H1 (cell line): Measurements from ENCODE around the gene KLK5. TPM values are rescaled to one million over a fixed set of nuclear protein-coding genes. Genes with fewer than 3 reads are reported as not detected.

Experiments
- CTCF ChIA-PET: fragments of 300-600 bp; sonication (Branson Sonifier 250); formaldehyde crosslinking; loops from one replicate; lab custom pipeline; 2021; ENCODE audit not compliant: partially characterized antibody; lab: Charles Lee
- POLR2A ChIA-PET: fragments of 300-600 bp; sonication (Branson Sonifier 250); formaldehyde crosslinking; loops from one replicate; lab custom pipeline; 2021; ENCODE audit warnings: inconsistent platforms; ENCODE audit not compliant: partially characterized antibody; lab: Charles Lee
- DNase-seq, 2 experiments: peaks; one replicate each; pipeline versions ENCODE4 v3.0.0 to v3.0.0-alpha.2; 2010 to 2022; ENCODE audit warnings: low spot score in 2 of 2, low read depth in 1 of 2, mixed read lengths in 1 of 2
- FAIRE-seq: peaks from 2 replicates; lab custom pipeline; 2011; peaks lifted over from hg19 to GRCh38; lab: Jason Lieb, UNC
- H2AFZ ChIP-seq: 2 replicates; pipeline ENCODE4 v1.8.1; 2012; ENCODE audit warnings: low read length, inconsistent platforms
- H2AK5ac ChIP-seq: 2 replicates; pipeline ENCODE4 v1.6.1; 2013; ENCODE audit warnings: low read depth, low read length
- H2BK120ac ChIP-seq: replicated peaks from 2 replicates; pipeline ENCODE3; 2013; ENCODE audit warnings: low read depth, low read length, inconsistent platforms
- H2BK12ac ChIP-seq: 2 replicates; pipeline ENCODE4 v1.6.1; 2013; ENCODE audit warnings: low read depth, low read length
- H2BK15ac ChIP-seq: 2 replicates; pipeline ENCODE4 v1.6.1; 2013; ENCODE audit warnings: low read length
- H2BK20ac ChIP-seq: 2 replicates; pipeline ENCODE4 v1.6.1; 2013; ENCODE audit warnings: low read length
- H2BK5ac ChIP-seq: 2 replicates; pipeline ENCODE4 v1.6.1; 2013; ENCODE audit warnings: low read depth, low read length
- H3K14ac ChIP-seq: 2 replicates; pipeline ENCODE4 v1.6.1; 2013; ENCODE audit warnings: inconsistent platforms; ENCODE audit not compliant: insufficient read length
- H3K18ac ChIP-seq: 2 replicates; pipeline ENCODE4 v1.6.1; 2013; ENCODE audit warnings: low read length; ENCODE audit errors: extremely low read depth
- H3K23ac ChIP-seq: 2 replicates; pipeline ENCODE4 v1.6.1; 2013; ENCODE audit warnings: inconsistent platforms; ENCODE audit not compliant: insufficient read length
- H3K23me2 ChIP-seq: 2 replicates; pipeline ENCODE4 v1.6.1; 2013; ENCODE audit warnings: low read depth, low read length
- H3K27ac ChIP-seq: 2 replicates; pipeline ENCODE4 v1.6.1; 2011; ENCODE audit warnings: low read depth, low read length, inconsistent platforms
- H3K27me3 ChIP-seq, 4 experiments: replicated peaks in 1 of 4; 1 replicate in 1 of 4; 2 replicates in 3 of 4; pipeline versions ENCODE4 v1.6.1 to v1.8.1; 2011 to 2013; ENCODE audit warnings: low read length in 3 of 4, mild to moderate bottlenecking in 3 of 4, inconsistent platforms in 2 of 4, mixed read lengths in 2 of 4, moderate library complexity in 1 of 4; ENCODE audit not compliant: control insufficient read depth in 3 of 4, insufficient read depth in 3 of 4; ENCODE audit errors: extremely low read depth in 1 of 4
- H3K36me3 ChIP-seq, 4 experiments: 2 replicates each; pipeline versions ENCODE4 v1.6.1 to v1.8.1; 2011 to 2013; ENCODE audit warnings: mild to moderate bottlenecking in 4 of 4, low read length in 3 of 4, moderate library complexity in 2 of 4, control low read depth in 1 of 4, inconsistent platforms in 1 of 4; ENCODE audit not compliant: insufficient read depth in 4 of 4, control insufficient read depth in 2 of 4
- H3K4ac ChIP-seq: replicated peaks from 2 replicates; pipeline ENCODE3; 2013; ENCODE audit warnings: low read length, low read depth, mixed read lengths, inconsistent platforms; ENCODE audit not compliant: insufficient read length
- H3K4me1 ChIP-seq, 4 experiments: replicated peaks in 1 of 4; 1 replicate in 1 of 4; 2 replicates in 3 of 4; pipeline versions ENCODE4 v1.6.1 to v1.8.1; 2011 to 2013; ENCODE audit warnings: low read length in 3 of 4, inconsistent platforms in 2 of 4, mixed read lengths in 1 of 4; ENCODE audit not compliant: insufficient read depth in 4 of 4, control insufficient read depth in 3 of 4
- H3K4me2 ChIP-seq, 2 experiments: 2 replicates each; pipeline versions ENCODE4 v1.6.1 to v1.8.1; 2011 to 2013; ENCODE audit warnings: low read depth in 2 of 2, low read length in 2 of 2, control low read depth in 1 of 2, inconsistent platforms in 1 of 2, mild to moderate bottlenecking in 1 of 2; ENCODE audit not compliant: insufficient read depth in 1 of 2
- H3K4me3 ChIP-seq, 4 experiments: fragments of 200-600, 300-600 bp in 1 of 4; sonication (generic), shearing (Covaris generic), sonication (Bioruptor Twin) in 1 of 4; 2 replicates each; pipeline versions ENCODE4 v1.5.1 to v1.8.1; 2011 to 2016; ENCODE audit warnings: low read length in 4 of 4, low read depth in 3 of 4, control low read depth in 2 of 4, inconsistent platforms in 2 of 4, mild to moderate bottlenecking in 2 of 4, mixed read lengths in 1 of 4, moderate library complexity in 1 of 4; ENCODE audit not compliant: insufficient read depth in 2 of 4; ENCODE audit errors: extremely low read depth in 1 of 4
- H3K56ac ChIP-seq: replicated peaks from 2 replicates; pipeline ENCODE3; 2013; ENCODE audit warnings: low read depth, mild to moderate bottlenecking, mixed read lengths, low read length, inconsistent platforms; ENCODE audit not compliant: insufficient read length
- H3K79me1 ChIP-seq: 2 replicates; pipeline ENCODE4 v1.6.1; 2013; ENCODE audit warnings: low read depth, low read length, control low read depth
- H3K79me2 ChIP-seq, 2 experiments: 2 replicates each; pipeline versions ENCODE4 v1.6.1 to v1.8.1; 2012 to 2013; ENCODE audit warnings: low read length in 2 of 2, mild to moderate bottlenecking in 2 of 2, inconsistent platforms in 1 of 2; ENCODE audit not compliant: insufficient read depth in 2 of 2, control insufficient read depth in 1 of 2
- H3K9ac ChIP-seq, 4 experiments: replicated peaks in 1 of 4; 1 replicate in 1 of 4; 2 replicates in 3 of 4; pipeline versions ENCODE4 v1.6.1 to v1.8.1; 2011 to 2013; ENCODE audit warnings: low read depth in 3 of 4, low read length in 3 of 4, control low read depth in 2 of 4, mild to moderate bottlenecking in 2 of 4, moderate library complexity in 2 of 4, inconsistent platforms in 1 of 4; ENCODE audit errors: extremely low read depth in 1 of 4
- H3K9me3 ChIP-seq, 2 experiments: 2 replicates each; pipeline versions ENCODE4 v1.6.1 to v1.8.1; 2012 to 2013; ENCODE audit warnings: mild to moderate bottlenecking in 2 of 2, moderate library complexity in 2 of 2, control low read depth in 1 of 2, inconsistent platforms in 1 of 2, low read depth in 1 of 2, low read length in 1 of 2, mixed read lengths in 1 of 2; ENCODE audit not compliant: insufficient read depth in 2 of 2
- H4K20me1 ChIP-seq, 2 experiments: replicated peaks in 1 of 2; 2 replicates each; pipeline versions ENCODE3 to v1.8.1; 2011 to 2013; ENCODE audit warnings: inconsistent platforms in 2 of 2, low read length in 2 of 2, mild to moderate bottlenecking in 1 of 2; ENCODE audit not compliant: insufficient read depth in 2 of 2, control insufficient read depth in 1 of 2
- H4K5ac ChIP-seq: 2 replicates; pipeline ENCODE4 v1.6.1; 2013; ENCODE audit warnings: low read length, low read depth, mixed read lengths, inconsistent platforms; ENCODE audit not compliant: insufficient read length
- H4K8ac ChIP-seq: 2 replicates; pipeline ENCODE4 v1.8.0; 2013; ENCODE audit warnings: mild to moderate bottlenecking, moderate library complexity, low read length, inconsistent platforms; ENCODE audit not compliant: insufficient read depth; ENCODE audit errors: extremely low read depth
- H4K91ac ChIP-seq: replicated peaks from 2 replicates; pipeline ENCODE3; 2013; ENCODE audit warnings: low read length, mixed read lengths, inconsistent platforms; ENCODE audit not compliant: insufficient read length
- CEBPB ChIP-seq: IDR thresholded peaks from 2 replicates; pipeline ENCODE4 v1.6.1; 2012; ENCODE audit warnings: low read depth, low read length
- WGBS, 2 experiments: shearing (Covaris generic) in 1 of 2; methylation state at CpG; one replicate each; pipeline versions ENCODE4 v1.1.6 to v1.1.7; 2013 to 2015; ENCODE audit warnings: low lambda C conversion rate in 2 of 2, mixed read lengths in 2 of 2, inconsistent platforms in 1 of 2, low coverage in 1 of 2, missing lambda C conversion rate in 1 of 2; ENCODE audit not compliant: insufficient replicate concordance in 2 of 2, insufficient coverage in 1 of 2, insufficient read length in 1 of 2; ENCODE audit errors: extremely low coverage in 1 of 2, missing lambda C conversion rate in 1 of 2; 5-methylcytosine and 5-hydroxymethylcytosine counted together
- polyA plus RNA-seq, 7 experiments: library from polyadenylated mRNA; depleted of rRNA in 3 of 7; stranded (reverse) in 5 of 7; unstranded in 2 of 7; fragments of >200 nt in 5 of 7; fragments of 200-250 nt in 2 of 7; gene quantifications; 1 replicate in 5 of 7; 2 replicates in 1 of 7; 4 replicates in 1 of 7; pipeline versions ENCODE4 v1.2.1 to v1.2.3, GENCODE V29; 2011 to 2013; ENCODE audit warnings: missing spikeins in 2 of 7, mixed read lengths in 2 of 7
- total RNA-seq: library from RNA; stranded (reverse); fragmentation: NEBNext Ultra II Directional; extraction: Animal tissue kit (Norgen Biotek cat#: 25700); gene quantifications from 2 replicates; pipeline ENCODE4 v1.2.1, GENCODE V29; 2021

Gene KLK5
- total and polyA plus RNA-seq, 2 of the 8 experiments (the other 6 are each of a cell fraction or from before 2014, with no cell fraction given): 0.76 to 2.0 TPM

- H4K5ac ChIP-seq: no peak overlapping the region
- no peak overlapping the region for H3K9ac ChIP-seq
- TF ChIP-seq CEBPB: no peak
- ChIA-PET POLR2A (no interaction called here), CTCF (no interaction called here)
- H3K27ac ChIP-seq: no peak overlapping the region
- H3K9me3 ChIP-seq: peaks cover 5 to 6% of the 10 kb centered on the region in 2 experiments; a peak in 2 of 4 replicates
- H3K4me1 ChIP-seq: no peaks in the 10 kb centered on the region
- no peak overlapping the region for H2BK120ac ChIP-seq
- no peaks in the 10 kb centered on the region for H3K23me2 ChIP-seq
- WGBS, 2 experiments: 79% methylated on average over 3 of the region's 3 CpGs; no CpG with 5 or more reads in 1 of the 2 experiments
- no peaks in the 10 kb centered on the region for H3K36me3 ChIP-seq
- H3K79me2 ChIP-seq: no peaks in the 10 kb centered on the region
- no peak overlapping the region for H3K18ac ChIP-seq
- no peak overlapping the region for H4K91ac ChIP-seq
- no peak overlapping the region for H3K56ac ChIP-seq
- no peak overlapping the region for H3K23ac ChIP-seq
- peaks cover 0 to 3% (median 1%) of the 10 kb centered on the region in 4 experiments; a peak in 1 of 7 replicates for H3K27me3 ChIP-seq
- DNase-seq: no peak
- H2BK15ac ChIP-seq: no peak overlapping the region
- H2AFZ ChIP-seq: no peak overlapping the region
- no peak overlapping the region for H2BK12ac ChIP-seq
- H4K20me1 ChIP-seq: peaks cover 0 to 2% of the 10 kb centered on the region in 2 experiments
- no peaks in the 10 kb centered on the region for H3K79me1 ChIP-seq
- FAIRE-seq: no peak
- no peak overlapping the region for H4K8ac ChIP-seq
- H2BK20ac ChIP-seq: peak overlapping the region; percentile 75; the same call in 1 of the 2 replicates
- no peak overlapping the region for H2BK5ac ChIP-seq
- no peak overlapping the region for H2AK5ac ChIP-seq
- no peak overlapping the region for H3K4me2 ChIP-seq
- no peak overlapping the region for H3K4ac ChIP-seq
- H3K4me3 ChIP-seq: no peak overlapping the region
- H3K14ac ChIP-seq: no peak overlapping the region
Observed at GRCh38 chr19:50899569-50899968, 53.3 kb downstream of the KLK5 start.
